Measurements from ENCODE around the gene PTGR1.

- TF ChIP-seq EZH2 (IDR thresholded peaks at IDR 0.05; ENCODE audit: borderline replicate concordance, low read depth, low read length, severe bottlenecking) (no peak), CTCF (IDR thresholded peaks at IDR 0.05; ENCODE audit: extremely low read depth in 1 of 2, insufficient read depth in 1 of 2, low read depth in 1 of 2, low read length in 2 of 2) (no peak)
These were observed 46.4 kb upstream of the PTGR1 start for GRCh38 chr9:111645806-111646205.

Data from endothelial cell of umbilical vein (primary cell).